Hepatocyte (in vitro differentiated cells): ENCODE data around the gene DKK3. TPM values are rescaled to one million over a fixed set of nuclear protein-coding genes. Genes with fewer than 3 reads are reported as not detected.
A peak's percentile ranks its signal among the peaks of the same experiment; 100 is the strongest.

Source experiments
- DNase-seq: peaks from one replicate; pipeline ENCODE4 v3.0.0-alpha.2; 2016; ENCODE audit warnings: low spot score
- H2AFZ ChIP-seq: fragments of 200-600 bp; sonication (generic); 2 replicates; pipeline ENCODE4 v1.6.0; 2016; ENCODE audit warnings: antibody characterized with exemption, mild to moderate bottlenecking
- H3K27ac ChIP-seq: fragments of 200-600 bp; sonication (generic); 2 replicates; pipeline ENCODE4 v1.5.1; 2016; ENCODE audit warnings: mild to moderate bottlenecking
- H3K27me3 ChIP-seq: fragments of 200-600 bp; sonication (generic); 2 replicates; pipeline ENCODE4 v1.6.1; 2016
- H3K36me3 ChIP-seq: fragments of 200-600 bp; sonication (generic); replicated peaks from 2 replicates; pipeline ENCODE4 v1.5.1; 2016; ENCODE audit warnings: low read depth; ENCODE audit not compliant: insufficient read depth
- H3K4me1 ChIP-seq: fragments of 200-600 bp; sonication (generic); 2 replicates; pipeline ENCODE4 v1.5.1; 2016; ENCODE audit warnings: mild to moderate bottlenecking, moderate library complexity; ENCODE audit not compliant: insufficient read depth
- H3K4me2 ChIP-seq: fragments of 200-600 bp; sonication (generic); 2 replicates; pipeline ENCODE4 v1.6.0; 2016
- H3K4me3 ChIP-seq: fragments of 200-600 bp; sonication (generic); 2 replicates; pipeline ENCODE4 v1.5.1; 2016; ENCODE audit warnings: mild to moderate bottlenecking
- H3K79me2 ChIP-seq: fragments of 200-600 bp; sonication (generic); 2 replicates; pipeline ENCODE4 v1.6.0; 2017; ENCODE audit warnings: mild to moderate bottlenecking
- H3K9me2 ChIP-seq: fragments of 200-600 bp; sonication (generic); replicated peaks from 2 replicates; pipeline ENCODE4 v1.6.0; 2017; ENCODE audit warnings: mild to moderate bottlenecking; ENCODE audit not compliant: insufficient read depth
- H3K9me3 ChIP-seq: fragments of 200-600 bp; sonication (generic); 2 replicates; pipeline ENCODE4 v1.5.1; 2016; ENCODE audit warnings: low read depth, mild to moderate bottlenecking
- H4K20me1 ChIP-seq: fragments of 200-600 bp; sonication (generic); 2 replicates; pipeline ENCODE4 v1.6.0; 2016; ENCODE audit warnings: mild to moderate bottlenecking; ENCODE audit not compliant: insufficient read depth, poor library complexity, severe bottlenecking
- CTCF ChIP-seq: fragments of 200-600 bp; sonication (generic); IDR thresholded peaks from 2 replicates; pipeline ENCODE4 v1.5.1; 2016; ENCODE audit warnings: antibody characterized with exemption, mild to moderate bottlenecking; ENCODE audit not compliant: poor library complexity
- EZH2 ChIP-seq: fragments of 200-600 bp; sonication (generic); IDR thresholded peaks from 2 replicates; pipeline ENCODE4 v1.6.1; 2016; ENCODE audit warnings: antibody characterized with exemption, mild to moderate bottlenecking, borderline replicate concordance
- EZH2phosphoT487 ChIP-seq: fragments of 200-600 bp; sonication (generic); IDR thresholded peaks from one replicate; pipeline ENCODE4 v1.6.1; 2018; ENCODE audit warnings: antibody characterized with exemption, mild to moderate bottlenecking, low read depth, moderate library complexity; ENCODE audit not compliant: unreplicated experiment, severe bottlenecking
- WGBS: methylation state at CpG from one replicate; pipeline ENCODE4 v1.1.6; 2016; ENCODE audit warnings: low lambda C conversion rate; ENCODE audit errors: missing lambda C conversion rate; 5-methylcytosine and 5-hydroxymethylcytosine counted together
- polyA plus RNA-seq: library from polyadenylated mRNA; unstranded; fragments of >200 nt; fragmentation: Nextera tagmentation; extraction: Ambion mirVana; gene quantifications from 2 replicates; pipeline ENCODE4 v1.2.1, GENCODE V29; 2016
- total RNA-seq: library from RNA; depleted of rRNA; stranded (reverse); fragments of >200 nt; gene quantifications from 2 replicates; pipeline ENCODE4 v1.2.3, GENCODE V29; 2014

Gene DKK3
- total and polyA plus RNA-seq, 2 experiments from 2014 or later: 64.3 to 71.3 TPM

- no peaks in the 10 kb centered on the region for H3K9me3 ChIP-seq
- 62% methylated on average over 10 of the region's 10 CpGs for WGBS
- H3K27ac ChIP-seq: peak overlapping the region; percentile 81
- peak overlapping the region; percentile 59 for H3K4me2 ChIP-seq
- TF ChIP-seq CTCF: no peak
- no peak overlapping the region for H2AFZ ChIP-seq
- peak; percentile 64 for DNase-seq
- no peaks in the 10 kb centered on the region for H3K9me2 ChIP-seq
- H3K79me2 ChIP-seq: no peaks in the 10 kb centered on the region
- H3K4me1 ChIP-seq: peaks cover 45% of the 10 kb centered on the region
- no peak overlapping the region for H3K4me3 ChIP-seq
- no peaks in the 10 kb centered on the region for H3K36me3 ChIP-seq
- no peaks in the 10 kb centered on the region for H4K20me1 ChIP-seq
- H3K27me3 ChIP-seq: no peaks in the 10 kb centered on the region
Measured at GRCh38 chr11:11977206-11977938, 31.1 kb downstream of the DKK3 start.

- Histone ChIP-seq H3K4me2 (peak overlapping the region; percentile 59), H3K27ac (peak overlapping the region; percentile 81)
- 93% methylated on average over 6 of the region's 6 CpGs for WGBS
Measured at GRCh38 chr11:11976481-11977127, 31.8 kb downstream of the DKK3 start.

GRCh38 chr11:11975201-11976092, 33.0 kb downstream of the DKK3 start:
- no peaks in the 10 kb centered on the region for H4K20me1 ChIP-seq
- H2AFZ ChIP-seq: no peak overlapping the region
- TF ChIP-seq EZH2: no peak
- TF ChIP-seq CTCF: no peak
- TF ChIP-seq EZH2phosphoT487: no peak
- no peak for DNase-seq
- no peaks in the 10 kb centered on the region for H3K36me3 ChIP-seq
- H3K9me3 ChIP-seq: no peaks in the 10 kb centered on the region
- H3K4me3 ChIP-seq: no peak overlapping the region
- H3K79me2 ChIP-seq: no peaks in the 10 kb centered on the region
- 79% methylated on average over 11 of the region's 11 CpGs for WGBS
- H3K4me1 ChIP-seq: peaks cover 56% of the 10 kb centered on the region
- peak overlapping the region; percentile 81 for H3K27ac ChIP-seq
- no peak overlapping the region for H3K4me2 ChIP-seq
- H3K9me2 ChIP-seq: no peaks in the 10 kb centered on the region
- H3K27me3 ChIP-seq: no peaks in the 10 kb centered on the region

More at GRCh38 chr11:11976481-11977127, 31.8 kb downstream of the DKK3 start:
- Histone ChIP-seq H3K36me3 (no peaks in the 10 kb centered on the region), H3K79me2 (no peaks in the 10 kb centered on the region), H4K20me1 (no peaks in the 10 kb centered on the region), H3K9me2 (no peaks in the 10 kb centered on the region), H3K27me3 (no peaks in the 10 kb centered on the region), H3K4me3 (no peak overlapping the region), H2AFZ (no peak overlapping the region), H3K4me1 (peaks cover 52% of the 10 kb centered on the region), H3K9me3 (no peaks in the 10 kb centered on the region)
- TF ChIP-seq EZH2 (no peak), EZH2phosphoT487 (no peak), CTCF (no peak)
- no peak for DNase-seq
